GM23338 (cell line): ENCODE data around the gene TGFBI. TPM values are rescaled to one million over a fixed set of nuclear protein-coding genes. Genes with fewer than 3 reads are reported as not detected.

Source experiments
- ATAC-seq: fragments of 200-7000 bp; cut with Tn5 transposase; 3 replicates; pipeline ENCODE4 v1.9.1; 2020
- DNase-seq: peaks from one replicate; pipeline ENCODE4 v3.0.0-alpha.2; 2015; ENCODE audit warnings: low spot score
- H2AFZ ChIP-seq: fragments of 200-600 bp; sonication (generic); 2 replicates; pipeline ENCODE4 v1.8.0; 2016; ENCODE audit warnings: antibody characterized with exemption, mild to moderate bottlenecking, moderate library complexity
- H3F3A ChIP-seq: fragments of 200-600 bp; sonication (generic); replicated peaks from 2 replicates; pipeline ENCODE4 v1.8.0; 2017; ENCODE audit warnings: antibody characterized with exemption, mixed run types, low read depth
- H3K27ac ChIP-seq: fragments of 200-600 bp; sonication (generic); 2 replicates; pipeline ENCODE4 v1.6.1; 2016; ENCODE audit warnings: low read depth
- H3K27me3 ChIP-seq: fragments of 200-600 bp; sonication (generic); 2 replicates; pipeline ENCODE4 v1.8.0; 2016; ENCODE audit warnings: mild to moderate bottlenecking, mixed run types, moderate library complexity; ENCODE audit not compliant: insufficient read depth
- H3K36me3 ChIP-seq: fragments of 200-600 bp; sonication (generic); 2 replicates; pipeline ENCODE4 v1.8.0; 2016; ENCODE audit warnings: mild to moderate bottlenecking; ENCODE audit not compliant: insufficient read depth
- H3K4me1 ChIP-seq: fragments of 200-600 bp; sonication (generic); 2 replicates; pipeline ENCODE4 v1.8.0; 2016; ENCODE audit warnings: mild to moderate bottlenecking, moderate library complexity; ENCODE audit not compliant: insufficient read depth
- H3K4me2 ChIP-seq: fragments of 200-600 bp; sonication (generic); 2 replicates; pipeline ENCODE4 v1.7.1; 2017; ENCODE audit warnings: mixed run types
- H3K4me3 ChIP-seq: fragments of 200-600 bp; sonication (generic); 2 replicates; pipeline ENCODE4 v1.6.1; 2016; ENCODE audit warnings: mixed run types
- H3K79me2 ChIP-seq: fragments of 200-600 bp; sonication (generic); replicated peaks from 2 replicates; pipeline ENCODE4 v1.8.0; 2017; ENCODE audit warnings: mild to moderate bottlenecking; ENCODE audit not compliant: insufficient read depth
- H3K9me2 ChIP-seq: fragments of 200-600 bp; sonication (generic); 2 replicates; pipeline ENCODE4 v1.8.0; 2017; ENCODE audit not compliant: insufficient read depth
- H4K20me1 ChIP-seq: fragments of 200-600 bp; sonication (generic); replicated peaks from 2 replicates; pipeline ENCODE4 v1.8.0; 2017; ENCODE audit warnings: mild to moderate bottlenecking; ENCODE audit not compliant: insufficient read depth
- H3K27ac Mint-ChIP-seq: 2 replicates; pipeline ENCODE4 v1.8.0; 2020; ENCODE audit warnings: inconsistent platforms, mild to moderate bottlenecking, moderate library complexity, mixed read lengths
- H3K27me3 Mint-ChIP-seq: 3 replicates; pipeline ENCODE4 v1.8.0; 2022; ENCODE audit warnings: low read depth, mild to moderate bottlenecking, moderate library complexity, mixed read lengths, inconsistent platforms; ENCODE audit not compliant: insufficient read depth, poor library complexity
- H3K36me3 Mint-ChIP-seq: 3 replicates; pipeline ENCODE4 v1.8.0; 2021; ENCODE audit warnings: low read depth, mild to moderate bottlenecking, inconsistent platforms, moderate library complexity, mixed read lengths
- H3K4me1 Mint-ChIP-seq: 3 replicates; pipeline ENCODE4 v1.8.0; 2020; ENCODE audit warnings: mild to moderate bottlenecking, inconsistent platforms, mixed read lengths
- H3K4me3 Mint-ChIP-seq: 3 replicates; pipeline ENCODE4 v1.8.0; 2021; ENCODE audit warnings: moderate library complexity, mild to moderate bottlenecking, inconsistent platforms, mixed read lengths
- H3K9me3 Mint-ChIP-seq: 3 replicates; pipeline ENCODE4 v1.8.0; 2020; ENCODE audit warnings: moderate library complexity, mild to moderate bottlenecking, inconsistent platforms, mixed read lengths
- CREB1 ChIP-seq: fragments of 250-450 bp; sonication (Bioruptor Pico); IDR thresholded peaks from 2 replicates; pipeline ENCODE4 v1.5.0; 2020; ENCODE audit warnings: low read depth, mild to moderate bottlenecking, moderate library complexity
- EZH2 ChIP-seq: fragments of 200-600 bp; sonication (generic); IDR thresholded peaks from one replicate; pipeline ENCODE4 v1.8.0; 2017; ENCODE audit warnings: antibody characterized with exemption, mild to moderate bottlenecking, low read depth; ENCODE audit not compliant: unreplicated experiment
- EZH2phosphoT487 ChIP-seq: fragments of 200-600 bp; sonication (generic); IDR thresholded peaks from one replicate; pipeline ENCODE4 v1.8.1; 2018; ENCODE audit warnings: antibody characterized with exemption; ENCODE audit not compliant: unreplicated experiment
- JUNB ChIP-seq: IDR thresholded peaks from one replicate; pipeline ENCODE4 v1.6.1; 2016; ENCODE audit warnings: antibody characterized with exemption; ENCODE audit not compliant: unreplicated experiment
- NANOG ChIP-seq: IDR thresholded peaks from 2 replicates; pipeline ENCODE4 v1.6.1; 2016; ENCODE audit warnings: antibody characterized with exemption, borderline replicate concordance
- POLR2AphosphoS5 ChIP-seq: IDR thresholded peaks from 2 replicates; pipeline ENCODE4 v1.6.1; 2016; ENCODE audit warnings: antibody characterized with exemption, low read depth
- STAT1 ChIP-seq: IDR thresholded peaks from one replicate; pipeline ENCODE4 v1.6.1; 2016; ENCODE audit warnings: antibody characterized with exemption; ENCODE audit not compliant: unreplicated experiment
- ZNF114 ChIP-seq: fragments of 250-450 bp; sonication (Bioruptor Pico); IDR thresholded peaks from 2 replicates; pipeline ENCODE4 v1.5.0; 2020; ENCODE audit warnings: mild to moderate bottlenecking, moderate library complexity
- ZNF331 ChIP-seq: fragments of 250-450 bp; sonication (Bioruptor Pico); IDR thresholded peaks from 2 replicates; pipeline ENCODE4 v1.5.0; 2020; ENCODE audit warnings: low read depth, mild to moderate bottlenecking, moderate library complexity
- polyA plus RNA-seq: library from polyadenylated mRNA; unstranded; fragments of >200 nt; fragmentation: Nextera tagmentation; extraction: Ambion mirVana; gene quantifications from 2 replicates; pipeline ENCODE4 v1.2.1, GENCODE V29; 2016
- total RNA-seq: library from RNA; depleted of rRNA; stranded (reverse); fragments of >200 nt; shearing (Covaris generic); gene quantifications from 2 replicates; pipeline ENCODE4 v1.2.3, GENCODE V29; 2014
- TF ChIP-seq, protein P1 (sequence below): IDR thresholded peaks from one replicate; pipeline ENCODE4 v1.6.1; 2018; ENCODE audit warnings: antibody characterized with exemption; ENCODE audit not compliant: unreplicated experiment
- TF ChIP-seq, protein P2 (sequence below), 2 experiments: fragments of 200-600 bp in 1 of 2; sonication (generic) in 1 of 2; conservative IDR thresholded peaks; 2 replicates each; pipeline versions ENCODE4 v1.5.1 to v1.6.1; 2016 to 2017; ENCODE audit warnings: antibody characterized with exemption in 2 of 2, low read depth in 2 of 2, mild to moderate bottlenecking in 2 of 2, moderate library complexity in 1 of 2
- TF ChIP-seq, protein P3 (sequence below): fragments of 250-450 bp; sonication (Bioruptor Pico); IDR thresholded peaks from 2 replicates; pipeline ENCODE4 v1.5.0; 2020; ENCODE audit warnings: mild to moderate bottlenecking, moderate library complexity
- TF ChIP-seq, protein P4 (sequence below): IDR thresholded peaks from 2 replicates; pipeline ENCODE4 v1.6.1; 2016; ENCODE audit warnings: antibody characterized with exemption

TGFBI gene
- total and polyA plus RNA-seq, 2 experiments from 2014 or later, result 8.9 to 9.4 TPM

DNA sequence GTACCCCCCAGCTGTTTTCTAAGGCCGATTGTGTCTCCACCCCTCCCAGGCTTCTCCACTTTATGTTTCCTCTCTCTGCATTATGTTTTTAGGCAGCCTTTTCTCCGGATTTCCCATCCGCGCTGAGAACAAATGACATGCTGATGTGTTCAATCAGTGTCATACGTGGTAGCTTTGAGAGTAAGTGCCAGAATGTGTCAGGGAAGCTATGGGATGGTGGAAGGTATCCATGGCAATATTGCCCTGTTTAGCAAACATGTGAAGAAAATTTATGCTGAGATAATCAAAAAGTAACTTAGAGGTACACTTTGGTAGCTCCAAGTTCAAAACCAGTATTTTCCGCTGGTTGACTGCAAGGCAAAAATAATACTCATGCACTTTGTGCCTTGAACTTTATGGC is 37.4 kb upstream of the TGFBI start:
- Histone ChIP-seq H3K4me1 (no peaks in the 10 kb centered on the region), H3K4me2 (no peak overlapping the region), H3K4me3 (no peak overlapping the region), H3K27ac (no peak overlapping the region), H3K36me3 (no peaks in the 10 kb centered on the region), H3K79me2 (no peaks in the 10 kb centered on the region), H4K20me1 (0 out of 2 replicates have a peak, but pooled peaks cover 3% of the 10 kb centered on the region), H2AFZ (no peak overlapping the region; the same call in 1 of the 2 replicates), H3K27me3 (no peaks in the 10 kb centered on the region), H3F3A (no peaks in the 10 kb centered on the region), H3K9me2 (no peaks in the 10 kb centered on the region)
- Mint-ChIP-seq H3K27ac (no peak overlapping the region), H3K4me1 (peaks cover 2% of the 10 kb centered on the region; the same call in 1 of the 3 replicates), H3K36me3 (no peaks in the 10 kb centered on the region), H3K4me3 (no peak overlapping the region), H3K9me3 (no peaks in the 10 kb centered on the region; the same call in 2 of the 3 replicates), H3K27me3 (peaks cover 1% of the 10 kb centered on the region)
- ATAC-seq, result no peak
- no peak for DNase-seq
- TF ChIP-seq JUNB (no peak), STAT1 (no peak), EZH2phosphoT487 (no peak), POLR2AphosphoS5 (no peak), EZH2 (no peak), NANOG (no peak), ZNF331 (CRISPR knock-in tag) (no peak), CREB1 (CRISPR knock-in tag) (no peak), ZNF114 (no peak)
- TF ChIP-seq, protein P1, sequence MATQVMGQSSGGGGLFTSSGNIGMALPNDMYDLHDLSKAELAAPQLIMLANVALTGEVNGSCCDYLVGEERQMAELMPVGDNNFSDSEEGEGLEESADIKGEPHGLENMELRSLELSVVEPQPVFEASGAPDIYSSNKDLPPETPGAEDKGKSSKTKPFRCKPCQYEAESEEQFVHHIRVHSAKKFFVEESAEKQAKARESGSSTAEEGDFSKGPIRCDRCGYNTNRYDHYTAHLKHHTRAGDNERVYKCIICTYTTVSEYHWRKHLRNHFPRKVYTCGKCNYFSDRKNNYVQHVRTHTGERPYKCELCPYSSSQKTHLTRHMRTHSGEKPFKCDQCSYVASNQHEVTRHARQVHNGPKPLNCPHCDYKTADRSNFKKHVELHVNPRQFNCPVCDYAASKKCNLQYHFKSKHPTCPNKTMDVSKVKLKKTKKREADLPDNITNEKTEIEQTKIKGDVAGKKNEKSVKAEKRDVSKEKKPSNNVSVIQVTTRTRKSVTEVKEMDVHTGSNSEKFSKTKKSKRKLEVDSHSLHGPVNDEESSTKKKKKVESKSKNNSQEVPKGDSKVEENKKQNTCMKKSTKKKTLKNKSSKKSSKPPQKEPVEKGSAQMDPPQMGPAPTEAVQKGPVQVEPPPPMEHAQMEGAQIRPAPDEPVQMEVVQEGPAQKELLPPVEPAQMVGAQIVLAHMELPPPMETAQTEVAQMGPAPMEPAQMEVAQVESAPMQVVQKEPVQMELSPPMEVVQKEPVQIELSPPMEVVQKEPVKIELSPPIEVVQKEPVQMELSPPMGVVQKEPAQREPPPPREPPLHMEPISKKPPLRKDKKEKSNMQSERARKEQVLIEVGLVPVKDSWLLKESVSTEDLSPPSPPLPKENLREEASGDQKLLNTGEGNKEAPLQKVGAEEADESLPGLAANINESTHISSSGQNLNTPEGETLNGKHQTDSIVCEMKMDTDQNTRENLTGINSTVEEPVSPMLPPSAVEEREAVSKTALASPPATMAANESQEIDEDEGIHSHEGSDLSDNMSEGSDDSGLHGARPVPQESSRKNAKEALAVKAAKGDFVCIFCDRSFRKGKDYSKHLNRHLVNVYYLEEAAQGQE, result no peak
- TF ChIP-seq, protein P2, sequence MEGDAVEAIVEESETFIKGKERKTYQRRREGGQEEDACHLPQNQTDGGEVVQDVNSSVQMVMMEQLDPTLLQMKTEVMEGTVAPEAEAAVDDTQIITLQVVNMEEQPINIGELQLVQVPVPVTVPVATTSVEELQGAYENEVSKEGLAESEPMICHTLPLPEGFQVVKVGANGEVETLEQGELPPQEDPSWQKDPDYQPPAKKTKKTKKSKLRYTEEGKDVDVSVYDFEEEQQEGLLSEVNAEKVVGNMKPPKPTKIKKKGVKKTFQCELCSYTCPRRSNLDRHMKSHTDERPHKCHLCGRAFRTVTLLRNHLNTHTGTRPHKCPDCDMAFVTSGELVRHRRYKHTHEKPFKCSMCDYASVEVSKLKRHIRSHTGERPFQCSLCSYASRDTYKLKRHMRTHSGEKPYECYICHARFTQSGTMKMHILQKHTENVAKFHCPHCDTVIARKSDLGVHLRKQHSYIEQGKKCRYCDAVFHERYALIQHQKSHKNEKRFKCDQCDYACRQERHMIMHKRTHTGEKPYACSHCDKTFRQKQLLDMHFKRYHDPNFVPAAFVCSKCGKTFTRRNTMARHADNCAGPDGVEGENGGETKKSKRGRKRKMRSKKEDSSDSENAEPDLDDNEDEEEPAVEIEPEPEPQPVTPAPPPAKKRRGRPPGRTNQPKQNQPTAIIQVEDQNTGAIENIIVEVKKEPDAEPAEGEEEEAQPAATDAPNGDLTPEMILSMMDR (conservative IDR thresholded peaks at IDR 0.05; ENCODE audit: low read depth in 2 of 2), result no peak
- TF ChIP-seq, protein P3, sequence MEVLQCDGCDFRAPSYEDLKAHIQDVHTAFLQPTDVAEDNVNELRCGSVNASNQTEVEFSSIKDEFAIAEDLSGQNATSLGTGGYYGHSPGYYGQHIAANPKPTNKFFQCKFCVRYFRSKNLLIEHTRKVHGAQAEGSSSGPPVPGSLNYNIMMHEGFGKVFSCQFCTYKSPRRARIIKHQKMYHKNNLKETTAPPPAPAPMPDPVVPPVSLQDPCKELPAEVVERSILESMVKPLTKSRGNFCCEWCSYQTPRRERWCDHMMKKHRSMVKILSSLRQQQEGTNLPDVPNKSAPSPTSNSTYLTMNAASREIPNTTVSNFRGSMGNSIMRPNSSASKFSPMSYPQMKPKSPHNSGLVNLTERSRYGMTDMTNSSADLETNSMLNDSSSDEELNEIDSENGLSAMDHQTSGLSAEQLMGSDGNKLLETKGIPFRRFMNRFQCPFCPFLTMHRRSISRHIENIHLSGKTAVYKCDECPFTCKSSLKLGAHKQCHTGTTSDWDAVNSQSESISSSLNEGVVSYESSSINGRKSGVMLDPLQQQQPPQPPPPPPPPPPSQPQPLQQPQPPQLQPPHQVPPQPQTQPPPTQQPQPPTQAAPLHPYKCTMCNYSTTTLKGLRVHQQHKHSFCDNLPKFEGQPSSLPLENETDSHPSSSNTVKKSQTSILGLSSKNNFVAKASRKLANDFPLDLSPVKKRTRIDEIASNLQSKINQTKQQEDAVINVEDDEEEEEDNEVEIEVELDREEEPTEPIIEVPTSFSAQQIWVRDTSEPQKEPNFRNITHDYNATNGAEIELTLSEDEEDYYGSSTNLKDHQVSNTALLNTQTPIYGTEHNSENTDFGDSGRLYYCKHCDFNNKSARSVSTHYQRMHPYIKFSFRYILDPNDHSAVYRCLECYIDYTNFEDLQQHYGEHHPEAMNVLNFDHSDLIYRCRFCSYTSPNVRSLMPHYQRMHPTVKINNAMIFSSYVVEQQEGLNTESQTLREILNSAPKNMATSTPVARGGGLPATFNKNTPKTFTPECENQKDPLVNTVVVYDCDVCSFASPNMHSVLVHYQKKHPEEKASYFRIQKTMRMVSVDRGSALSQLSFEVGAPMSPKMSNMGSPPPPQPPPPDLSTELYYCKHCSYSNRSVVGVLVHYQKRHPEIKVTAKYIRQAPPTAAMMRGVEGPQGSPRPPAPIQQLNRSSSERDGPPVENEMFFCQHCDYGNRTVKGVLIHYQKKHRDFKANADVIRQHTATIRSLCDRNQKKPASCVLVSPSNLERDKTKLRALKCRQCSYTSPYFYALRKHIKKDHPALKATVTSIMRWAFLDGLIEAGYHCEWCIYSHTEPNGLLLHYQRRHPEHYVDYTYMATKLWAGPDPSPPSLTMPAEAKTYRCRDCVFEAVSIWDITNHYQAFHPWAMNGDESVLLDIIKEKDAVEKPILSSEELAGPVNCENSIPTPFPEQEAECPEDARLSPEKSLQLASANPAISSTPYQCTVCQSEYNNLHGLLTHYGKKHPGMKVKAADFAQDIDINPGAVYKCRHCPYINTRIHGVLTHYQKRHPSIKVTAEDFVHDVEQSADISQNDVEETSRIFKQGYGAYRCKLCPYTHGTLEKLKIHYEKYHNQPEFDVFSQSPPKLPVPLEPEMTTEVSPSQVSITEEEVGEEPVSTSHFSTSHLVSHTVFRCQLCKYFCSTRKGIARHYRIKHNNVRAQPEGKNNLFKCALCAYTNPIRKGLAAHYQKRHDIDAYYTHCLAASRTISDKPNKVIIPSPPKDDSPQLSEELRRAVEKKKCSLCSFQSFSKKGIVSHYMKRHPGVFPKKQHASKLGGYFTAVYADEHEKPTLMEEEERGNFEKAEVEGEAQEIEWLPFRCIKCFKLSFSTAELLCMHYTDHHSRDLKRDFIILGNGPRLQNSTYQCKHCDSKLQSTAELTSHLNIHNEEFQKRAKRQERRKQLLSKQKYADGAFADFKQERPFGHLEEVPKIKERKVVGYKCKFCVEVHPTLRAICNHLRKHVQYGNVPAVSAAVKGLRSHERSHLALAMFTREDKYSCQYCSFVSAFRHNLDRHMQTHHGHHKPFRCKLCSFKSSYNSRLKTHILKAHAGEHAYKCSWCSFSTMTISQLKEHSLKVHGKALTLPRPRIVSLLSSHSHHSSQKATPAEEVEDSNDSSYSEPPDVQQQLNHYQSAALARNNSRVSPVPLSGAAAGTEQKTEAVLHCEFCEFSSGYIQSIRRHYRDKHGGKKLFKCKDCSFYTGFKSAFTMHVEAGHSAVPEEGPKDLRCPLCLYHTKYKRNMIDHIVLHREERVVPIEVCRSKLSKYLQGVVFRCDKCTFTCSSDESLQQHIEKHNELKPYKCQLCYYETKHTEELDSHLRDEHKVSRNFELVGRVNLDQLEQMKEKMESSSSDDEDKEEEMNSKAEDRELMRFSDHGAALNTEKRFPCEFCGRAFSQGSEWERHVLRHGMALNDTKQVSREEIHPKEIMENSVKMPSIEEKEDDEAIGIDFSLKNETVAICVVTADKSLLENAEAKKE, result no peak
- TF ChIP-seq, protein P4, sequence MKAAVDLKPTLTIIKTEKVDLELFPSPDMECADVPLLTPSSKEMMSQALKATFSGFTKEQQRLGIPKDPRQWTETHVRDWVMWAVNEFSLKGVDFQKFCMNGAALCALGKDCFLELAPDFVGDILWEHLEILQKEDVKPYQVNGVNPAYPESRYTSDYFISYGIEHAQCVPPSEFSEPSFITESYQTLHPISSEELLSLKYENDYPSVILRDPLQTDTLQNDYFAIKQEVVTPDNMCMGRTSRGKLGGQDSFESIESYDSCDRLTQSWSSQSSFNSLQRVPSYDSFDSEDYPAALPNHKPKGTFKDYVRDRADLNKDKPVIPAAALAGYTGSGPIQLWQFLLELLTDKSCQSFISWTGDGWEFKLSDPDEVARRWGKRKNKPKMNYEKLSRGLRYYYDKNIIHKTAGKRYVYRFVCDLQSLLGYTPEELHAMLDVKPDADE, result no peak
